VCaP (cell line): ENCODE measurements around the gene VPS26A.
A peak's percentile ranks its signal among the peaks of the same experiment; 100 is the strongest.

Experiments used
- H3K27ac ChIP-seq: fragments of 450-650 bp; 2 replicates; pipeline ENCODE4 v1.5.1; 2017
- CTCF ChIP-seq: fragments of 450-650 bp; conservative IDR thresholded peaks from 2 replicates; pipeline ENCODE4 v1.5.1; 2017; ENCODE audit warnings: mild to moderate bottlenecking, moderate library complexity

VPS26A gene

GRCh38 chr10:69104994-69105790 lies 18.8 kb upstream of the VPS26A start:
- TF ChIP-seq CTCF = no peak
- H3K27ac ChIP-seq = no peak overlapping the region

- no peak for TF ChIP-seq CTCF
These were observed 16.8 kb upstream of the VPS26A start for GRCh38 chr10:69107176-69107490.

GRCh38 chr10:69107699-69108098 lies 16.3 kb upstream of the VPS26A start:
- no peak for TF ChIP-seq CTCF
- no peak overlapping the region for H3K27ac ChIP-seq

More at GRCh38 chr10:69107176-69107490, 16.8 kb upstream of the VPS26A start:
- H3K27ac ChIP-seq = no peak overlapping the region

GRCh38 chr10:69119896-69120295 lies 4.1 kb upstream of the VPS26A start:
- no peak overlapping the region for H3K27ac ChIP-seq
- no peak for TF ChIP-seq CTCF

- peak overlapping the region; percentile 88 for H3K27ac ChIP-seq
- peak; percentile 54; the same call in 1 of the 2 replicates for TF ChIP-seq CTCF
These were observed 652 bp upstream of the VPS26A start for GRCh38 chr10:69123306-69123746.

GRCh38 chr10:69124563-69125268 lies 738 bp downstream of the VPS26A start:
- TF ChIP-seq CTCF = no peak
- peak overlapping the region; percentile 88 for H3K27ac ChIP-seq

- H3K27ac ChIP-seq = peak overlapping the region; percentile 88
- no peak for TF ChIP-seq CTCF
These were observed 1.6 kb downstream of the VPS26A start for GRCh38 chr10:69125554-69125953.
